ENCODE measurements around the gene UCKL1.
A peak's percentile ranks its signal among the peaks of the same experiment; 100 is the strongest.

Gene UCKL1

DNA sequence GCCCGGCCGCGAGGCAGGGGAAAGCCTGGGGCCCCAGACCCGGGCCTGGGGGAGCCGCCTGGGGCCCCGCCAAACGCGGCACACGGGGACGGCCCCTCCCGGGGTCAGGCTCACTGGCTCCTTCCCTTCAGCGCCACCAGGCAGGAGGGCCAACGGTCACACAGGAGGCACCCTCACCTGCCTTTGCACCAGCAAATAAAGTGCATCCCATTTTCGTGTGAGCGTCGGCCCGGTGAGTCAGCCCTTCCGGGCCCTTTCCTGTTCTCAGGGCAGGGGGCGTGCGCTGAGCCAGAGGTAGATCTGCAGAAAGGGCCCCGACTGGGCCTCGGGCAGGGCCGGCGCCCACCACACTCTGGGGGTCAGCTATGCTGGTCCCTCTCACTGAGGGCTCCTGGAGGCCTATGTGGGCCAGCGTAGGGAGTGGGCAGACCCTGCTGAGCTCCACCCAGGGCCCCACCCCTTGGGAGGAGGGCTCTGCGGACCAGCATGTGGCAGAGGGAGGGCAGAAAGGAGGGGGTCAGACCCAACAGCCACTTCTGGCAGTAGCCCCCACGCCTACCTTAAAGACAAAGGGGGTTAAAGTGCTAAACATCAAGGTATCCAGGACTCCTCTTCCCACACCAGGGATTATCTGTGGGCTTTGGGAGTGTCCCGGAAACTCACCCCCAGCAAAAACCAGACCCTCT, 931 bp upstream of the UCKL1 start:
- H3K36me3 ChIP-seq (ENCODE audit: control insufficient read depth, low read length) = peaks cover 19% of the 10 kb centered on the region
- no peaks in the 10 kb centered on the region for H3K27me3 ChIP-seq (ENCODE audit: control insufficient read depth, low read length)
- H3K4me3 ChIP-seq (ENCODE audit: low read length) = peak overlapping the region; percentile 72
- H3K9me2 ChIP-seq (replicated peaks; ENCODE audit: control insufficient read depth, low read length) = no peaks in the 10 kb centered on the region
- H3K79me2 ChIP-seq (ENCODE audit: control insufficient read depth, low read length) = peaks cover 40% of the 10 kb centered on the region
- H3K9me3 ChIP-seq (ENCODE audit: control insufficient read depth, insufficient read depth, low read length) = no peaks in the 10 kb centered on the region
- peak overlapping the region; percentile 46 for H3K27ac ChIP-seq (ENCODE audit: low read depth, low read length)
- TF ChIP-seq EZH2phosphoT487 (IDR thresholded peaks at IDR 0.05; ENCODE audit: borderline replicate concordance, low read length) = no peak
- TF ChIP-seq, protein P1, sequence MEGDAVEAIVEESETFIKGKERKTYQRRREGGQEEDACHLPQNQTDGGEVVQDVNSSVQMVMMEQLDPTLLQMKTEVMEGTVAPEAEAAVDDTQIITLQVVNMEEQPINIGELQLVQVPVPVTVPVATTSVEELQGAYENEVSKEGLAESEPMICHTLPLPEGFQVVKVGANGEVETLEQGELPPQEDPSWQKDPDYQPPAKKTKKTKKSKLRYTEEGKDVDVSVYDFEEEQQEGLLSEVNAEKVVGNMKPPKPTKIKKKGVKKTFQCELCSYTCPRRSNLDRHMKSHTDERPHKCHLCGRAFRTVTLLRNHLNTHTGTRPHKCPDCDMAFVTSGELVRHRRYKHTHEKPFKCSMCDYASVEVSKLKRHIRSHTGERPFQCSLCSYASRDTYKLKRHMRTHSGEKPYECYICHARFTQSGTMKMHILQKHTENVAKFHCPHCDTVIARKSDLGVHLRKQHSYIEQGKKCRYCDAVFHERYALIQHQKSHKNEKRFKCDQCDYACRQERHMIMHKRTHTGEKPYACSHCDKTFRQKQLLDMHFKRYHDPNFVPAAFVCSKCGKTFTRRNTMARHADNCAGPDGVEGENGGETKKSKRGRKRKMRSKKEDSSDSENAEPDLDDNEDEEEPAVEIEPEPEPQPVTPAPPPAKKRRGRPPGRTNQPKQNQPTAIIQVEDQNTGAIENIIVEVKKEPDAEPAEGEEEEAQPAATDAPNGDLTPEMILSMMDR (IDR thresholded peaks at IDR 0.05; ENCODE audit: low read depth, low read length, poor library complexity, severe bottlenecking) = no peak
- peaks cover 11% of the 10 kb centered on the region; the same call in 1 of the 2 replicates for H4K20me1 ChIP-seq (ENCODE audit: control insufficient read depth, insufficient read depth, low read depth, low read length)
- peaks cover 32% of the 10 kb centered on the region for H3K4me1 ChIP-seq (ENCODE audit: control insufficient read depth, low read length)
- peak overlapping the region; percentile 76 for H3K4me2 ChIP-seq (ENCODE audit: low read length)
- 0 out of 2 replicates have a peak, but pooled peaks cover 3% of the 10 kb centered on the region for H3F3A ChIP-seq (ENCODE audit: control insufficient read depth, insufficient read depth)

DNA sequence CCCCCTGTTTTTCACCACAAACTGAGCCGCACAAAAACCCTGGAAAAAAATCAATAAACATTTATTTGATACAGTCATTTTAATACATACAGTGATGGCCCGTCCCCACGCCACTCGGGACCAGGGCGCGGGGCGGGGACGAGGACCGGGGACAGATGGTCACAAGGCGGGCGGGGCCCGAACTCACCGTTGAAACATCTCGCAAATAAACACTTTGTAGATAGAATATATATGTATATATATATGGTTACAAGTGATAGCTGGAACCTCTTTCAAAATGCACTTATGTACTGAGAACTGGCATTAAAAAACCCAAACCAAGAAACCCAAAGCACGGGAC, 418 bp upstream of the UCKL1 start:
- Histone ChIP-seq H3K27me3 (ENCODE audit: control insufficient read depth, low read length) (no peaks in the 10 kb centered on the region), H3K27ac (ENCODE audit: low read depth, low read length) (peak overlapping the region; percentile 46), H3K4me1 (ENCODE audit: control insufficient read depth, low read length) (peaks cover 32% of the 10 kb centered on the region), H3F3A (ENCODE audit: control insufficient read depth, insufficient read depth) (0 out of 2 replicates have a peak, but pooled peaks cover 3% of the 10 kb centered on the region), H3K9me3 (ENCODE audit: control insufficient read depth, insufficient read depth, low read length) (no peaks in the 10 kb centered on the region), H4K20me1 (ENCODE audit: control insufficient read depth, insufficient read depth, low read depth, low read length) (peaks cover 11% of the 10 kb centered on the region; the same call in 1 of the 2 replicates), H3K9me2 (replicated peaks; ENCODE audit: control insufficient read depth, low read length) (no peaks in the 10 kb centered on the region), H3K79me2 (ENCODE audit: control insufficient read depth, low read length) (peaks cover 45% of the 10 kb centered on the region), H3K36me3 (ENCODE audit: control insufficient read depth, low read length) (peaks cover 16% of the 10 kb centered on the region), H3K4me2 (ENCODE audit: low read length) (peak overlapping the region; percentile 76), H3K4me3 (ENCODE audit: low read length) (peak overlapping the region; percentile 72)
- TF ChIP-seq, protein P1 (IDR thresholded peaks at IDR 0.05; ENCODE audit: low read depth, low read length, poor library complexity, severe bottlenecking) = no peak
- TF ChIP-seq EZH2phosphoT487 (IDR thresholded peaks at IDR 0.05; ENCODE audit: borderline replicate concordance, low read length) = no peak

DNA sequence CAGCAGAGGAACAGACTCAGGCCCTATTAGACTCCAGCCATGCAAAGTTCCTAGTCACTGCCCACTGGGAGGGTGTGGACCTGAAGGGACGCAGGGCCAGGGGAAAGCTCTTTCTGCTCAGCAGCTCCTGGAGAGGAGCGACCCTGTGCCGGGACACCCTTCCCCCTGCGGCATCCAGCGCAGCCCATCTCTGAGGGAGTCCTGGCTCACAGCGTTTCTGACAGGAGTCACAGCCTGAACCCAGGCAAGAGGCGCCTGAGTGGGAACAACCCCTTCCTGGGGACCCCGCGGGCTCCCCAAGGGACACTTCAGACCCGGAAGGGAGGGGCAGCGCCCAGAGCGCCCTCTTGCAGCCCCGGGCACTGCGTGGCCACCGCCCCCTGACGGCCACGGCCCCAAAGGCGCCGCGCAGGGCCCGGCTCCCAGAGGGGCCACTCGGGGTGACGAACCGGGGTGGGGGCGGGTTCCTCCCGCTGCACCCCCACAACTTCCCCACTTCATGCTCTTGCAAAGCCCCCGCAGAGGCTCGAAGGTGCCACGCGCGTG, 862 bp downstream of the UCKL1 start:
- H3K9me3 ChIP-seq (ENCODE audit: control insufficient read depth, insufficient read depth, low read length) = no peaks in the 10 kb centered on the region
- peaks cover 58% of the 10 kb centered on the region for H3K79me2 ChIP-seq (ENCODE audit: control insufficient read depth, low read length)
- no peaks in the 10 kb centered on the region for H3K27me3 ChIP-seq (ENCODE audit: control insufficient read depth, low read length)
- H3K9me2 ChIP-seq (replicated peaks; ENCODE audit: control insufficient read depth, low read length) = no peaks in the 10 kb centered on the region
- H4K20me1 ChIP-seq (ENCODE audit: control insufficient read depth, insufficient read depth, low read depth, low read length) = peaks cover 15% of the 10 kb centered on the region; the same call in 1 of the 2 replicates
- H3K4me3 ChIP-seq (ENCODE audit: low read length) = peak overlapping the region; percentile 87
- peaks cover 4% of the 10 kb centered on the region; the same call in 1 of the 2 replicates for H3F3A ChIP-seq (ENCODE audit: control insufficient read depth, insufficient read depth)
- H3K36me3 ChIP-seq (ENCODE audit: control insufficient read depth, low read length) = peaks cover 9% of the 10 kb centered on the region; the same call in 1 of the 2 replicates
- TF ChIP-seq, protein P1 (IDR thresholded peaks at IDR 0.05; ENCODE audit: low read depth, low read length, poor library complexity, severe bottlenecking) = peak; percentile 44
- TF ChIP-seq EZH2phosphoT487 (IDR thresholded peaks at IDR 0.05; ENCODE audit: borderline replicate concordance, low read length) = no peak
- peak overlapping the region; percentile 86 for H3K4me2 ChIP-seq (ENCODE audit: low read length)
- H3K27ac ChIP-seq (ENCODE audit: low read depth, low read length) = peak overlapping the region; percentile 55
- peaks cover 32% of the 10 kb centered on the region for H3K4me1 ChIP-seq (ENCODE audit: control insufficient read depth, low read length)

Measured in DOHH2 (cell line).